Colonic mucosa (tissue), 4 donors: Measurements from ENCODE around the gene KCNN3. TPM values are rescaled to one million over a fixed set of nuclear protein-coding genes. Genes with fewer than 3 reads are reported as not detected.
"Not testable (repeated sequence)": the region's sequence is repeated elsewhere in the genome, so short reads cannot be mapped to it uniquely, and the experiment has no call there.

ENCODE experiments used
- DNase-seq: peaks from one replicate; pipeline ENCODE4 v3.0.0-alpha.2; 2020
- H3K27ac ChIP-seq: fragments of 200-600 bp; one replicate; pipeline ENCODE4 v1.8.0; 2021
- H3K27me3 ChIP-seq: fragments of 200-600 bp; one replicate; pipeline ENCODE4 v1.8.0; 2021
- H3K36me3 ChIP-seq: fragments of 200-600 bp; one replicate; pipeline ENCODE4 v1.8.0; 2021
- H3K4me1 ChIP-seq: fragments of 200-600 bp; one replicate; pipeline ENCODE4 v1.8.0; 2021; ENCODE audit warnings: mild to moderate bottlenecking
- H3K4me3 ChIP-seq: fragments of 200-600 bp; one replicate; pipeline ENCODE4 v1.8.0; 2021
- H3K9ac ChIP-seq, 2 donors: one replicate each; pipeline ENCODE4 v1.7.0; 2013; ENCODE audit warnings: control low read depth in 2 of 2, low read depth in 2 of 2, low read length in 2 of 2
- H3K9me3 ChIP-seq: fragments of 200-600 bp; one replicate; pipeline ENCODE4 v1.8.0; 2021
- intact Hi-C: fragments of 100-400 bp; cut with DNase I; formaldehyde crosslinking; loops from one replicate; pipeline ENCODE4 v1.14.1; 2022
- total RNA-seq, 2 donors: library from RNA; stranded (reverse); fragmentation: NEBNext Ultra II Directional in 1 of 2; extraction: Animal tissue kit (Norgen Biotek cat#: 25700) in 1 of 2; gene quantifications; one replicate each; pipeline ENCODE4 v1.2.1, GENCODE V29; 2021
- TF ChIP-seq, protein P1 (sequence below): fragments of 200-600 bp; IDR thresholded peaks from one replicate; pipeline ENCODE4 v1.8.0; 2022; ENCODE audit warnings: antibody characterized with exemption, mild to moderate bottlenecking
- donor health status: healthy.
- donor health status: DM: no; HTN: no; CAD: no.
- donor health status: DM: no; HTN: no; CAD: no.

The KCNN3 gene
- total RNA-seq, 2 donors from 2014 or later = 0.99 to 2.5 TPM

DNA sequence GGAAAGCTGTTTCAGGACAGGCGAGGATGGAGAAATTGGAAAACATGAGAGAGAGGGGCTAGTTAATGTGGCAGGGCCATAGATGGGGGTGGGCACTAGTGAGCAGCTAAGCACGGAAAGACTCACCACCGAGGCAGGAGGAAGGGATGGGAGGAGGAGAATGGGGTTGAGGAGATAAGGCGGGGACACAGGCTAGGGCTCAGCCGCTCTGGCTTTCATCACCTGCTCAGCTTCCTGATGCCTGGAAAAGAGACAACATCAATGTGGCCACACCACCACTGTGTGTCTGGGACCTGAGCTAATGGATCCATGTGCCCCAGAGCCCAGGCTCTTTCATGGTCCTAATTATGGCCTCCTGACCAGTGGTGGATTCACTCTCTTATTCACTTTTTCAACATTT lies 38.9 kb upstream of the KCNN3 start:
- DNase-seq = no peak
- no peaks in the 10 kb centered on the region for H3K4me1 ChIP-seq
- H3K9me3 ChIP-seq = no peaks in the 10 kb centered on the region
- TF ChIP-seq, protein P1, sequence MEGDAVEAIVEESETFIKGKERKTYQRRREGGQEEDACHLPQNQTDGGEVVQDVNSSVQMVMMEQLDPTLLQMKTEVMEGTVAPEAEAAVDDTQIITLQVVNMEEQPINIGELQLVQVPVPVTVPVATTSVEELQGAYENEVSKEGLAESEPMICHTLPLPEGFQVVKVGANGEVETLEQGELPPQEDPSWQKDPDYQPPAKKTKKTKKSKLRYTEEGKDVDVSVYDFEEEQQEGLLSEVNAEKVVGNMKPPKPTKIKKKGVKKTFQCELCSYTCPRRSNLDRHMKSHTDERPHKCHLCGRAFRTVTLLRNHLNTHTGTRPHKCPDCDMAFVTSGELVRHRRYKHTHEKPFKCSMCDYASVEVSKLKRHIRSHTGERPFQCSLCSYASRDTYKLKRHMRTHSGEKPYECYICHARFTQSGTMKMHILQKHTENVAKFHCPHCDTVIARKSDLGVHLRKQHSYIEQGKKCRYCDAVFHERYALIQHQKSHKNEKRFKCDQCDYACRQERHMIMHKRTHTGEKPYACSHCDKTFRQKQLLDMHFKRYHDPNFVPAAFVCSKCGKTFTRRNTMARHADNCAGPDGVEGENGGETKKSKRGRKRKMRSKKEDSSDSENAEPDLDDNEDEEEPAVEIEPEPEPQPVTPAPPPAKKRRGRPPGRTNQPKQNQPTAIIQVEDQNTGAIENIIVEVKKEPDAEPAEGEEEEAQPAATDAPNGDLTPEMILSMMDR = no peak
- H3K4me3 ChIP-seq = no peak overlapping the region
- H3K27ac ChIP-seq = no peak overlapping the region
- H3K9ac ChIP-seq = no peak overlapping the region
- intact Hi-C loops = loop anchor here (5.0 kb wide), 1 partner anchor 153 kb away; the partner anchor contains the start of gene EFNA4
- H3K36me3 ChIP-seq = no peaks in the 10 kb centered on the region
- no peaks in the 10 kb centered on the region for H3K27me3 ChIP-seq

DNA sequence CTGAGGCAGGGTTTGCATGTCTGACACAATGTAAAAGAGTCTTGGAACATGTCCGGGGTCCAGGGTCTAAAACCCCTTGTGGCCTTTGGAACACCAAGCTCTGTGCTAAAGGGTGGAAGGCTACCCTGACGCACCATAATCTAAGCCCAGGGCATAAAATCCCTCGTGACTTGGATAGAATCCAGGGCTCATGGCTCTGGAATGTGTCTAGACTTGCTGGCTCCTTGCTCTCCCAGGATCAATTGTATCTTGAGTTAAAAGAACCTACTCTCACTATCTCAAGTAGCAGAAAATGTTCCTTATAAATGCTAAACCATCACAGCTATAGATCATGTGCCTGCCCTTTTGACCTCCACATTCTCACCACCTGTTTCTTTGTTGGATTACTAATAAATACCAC lies 38.0 kb upstream of the KCNN3 start:
- not testable (repeated sequence) for H3K9me3 ChIP-seq, H3K4me1 ChIP-seq, H3K36me3 ChIP-seq, H3K27me3 ChIP-seq, H3K9ac ChIP-seq, DNase-seq, H3K4me3 ChIP-seq, H3K27ac ChIP-seq
- intact Hi-C loops = loop anchor here (5.0 kb wide), 1 partner anchor 154 kb away; the partner anchor contains the start of gene EFNA4

DNA sequence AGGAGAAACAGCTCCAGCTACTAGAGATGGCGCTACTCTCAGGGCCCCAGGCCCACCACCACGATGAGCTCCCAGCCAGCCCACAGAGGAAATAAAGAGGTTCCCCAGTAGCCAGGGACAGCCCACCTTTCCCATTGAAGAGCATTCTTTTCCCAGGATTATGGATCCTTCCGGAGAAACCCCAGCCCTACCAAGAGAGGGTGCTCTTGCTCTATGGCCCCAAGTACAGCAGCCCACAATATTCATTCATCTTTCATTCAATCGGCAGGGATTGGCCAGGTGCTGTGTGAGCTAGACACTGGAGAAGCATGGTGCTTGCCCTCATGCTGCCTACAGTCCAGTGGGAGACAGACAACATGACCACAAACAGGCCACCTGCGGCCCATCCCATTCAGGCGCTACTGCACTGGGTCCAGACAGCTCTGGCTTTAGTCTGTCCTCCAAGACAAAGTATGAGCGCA lies 36.6 kb upstream of the KCNN3 start:
- H3K4me3 ChIP-seq = no peak overlapping the region
- no peaks in the 10 kb centered on the region for H3K9me3 ChIP-seq
- peak; percentile 23 for DNase-seq
- H3K27ac ChIP-seq = no peak overlapping the region
- H3K4me1 ChIP-seq = no peaks in the 10 kb centered on the region
- H3K36me3 ChIP-seq = no peaks in the 10 kb centered on the region
- H3K27me3 ChIP-seq = no peaks in the 10 kb centered on the region
- intact Hi-C loops = loop anchor here (5.0 kb wide), 1 partner anchor 156 kb away; the partner anchor contains the start of gene EFNA4
- TF ChIP-seq, protein P1 = peak; percentile 52
- no peak overlapping the region for H3K9ac ChIP-seq

DNA sequence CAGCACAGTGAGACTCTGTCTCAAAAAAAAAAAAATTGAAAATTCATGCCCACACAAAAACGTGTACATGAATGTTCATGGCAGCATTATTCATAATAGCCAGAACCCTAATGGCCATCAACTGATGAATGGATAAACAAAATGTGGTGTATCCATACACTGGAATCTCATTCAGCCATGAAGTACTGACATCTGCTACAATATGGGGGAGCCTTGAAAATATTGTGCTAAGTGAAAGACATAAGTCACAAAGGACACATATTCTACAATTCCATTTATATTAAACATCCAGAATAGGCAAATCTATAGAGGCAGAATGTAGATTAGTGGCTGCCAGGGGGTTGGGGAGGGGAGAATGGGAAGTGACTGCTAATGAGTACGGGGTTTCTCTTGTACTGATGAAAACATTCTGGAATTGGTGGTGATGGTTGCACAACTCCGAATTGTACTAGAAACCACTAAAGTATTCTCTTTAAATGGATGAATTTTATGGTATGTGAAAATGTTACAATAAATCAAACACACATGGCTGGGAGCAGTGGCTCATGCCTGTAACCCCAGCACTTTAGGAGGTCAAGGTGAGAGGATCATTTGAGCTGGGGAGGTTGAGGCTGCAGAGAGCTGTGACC lies 33.0 kb upstream of the KCNN3 start:
- Histone ChIP-seq H3K9me3 (no peaks in the 10 kb centered on the region), H3K27me3 (no peaks in the 10 kb centered on the region), H3K4me3 (no peak overlapping the region), H3K9ac (no peak overlapping the region), H3K27ac (no peak overlapping the region), H3K36me3 (no peaks in the 10 kb centered on the region), H3K4me1 (no peaks in the 10 kb centered on the region)
- TF ChIP-seq, protein P1 = no peak
- DNase-seq = no peak
- intact Hi-C loops = no loop called here

DNA sequence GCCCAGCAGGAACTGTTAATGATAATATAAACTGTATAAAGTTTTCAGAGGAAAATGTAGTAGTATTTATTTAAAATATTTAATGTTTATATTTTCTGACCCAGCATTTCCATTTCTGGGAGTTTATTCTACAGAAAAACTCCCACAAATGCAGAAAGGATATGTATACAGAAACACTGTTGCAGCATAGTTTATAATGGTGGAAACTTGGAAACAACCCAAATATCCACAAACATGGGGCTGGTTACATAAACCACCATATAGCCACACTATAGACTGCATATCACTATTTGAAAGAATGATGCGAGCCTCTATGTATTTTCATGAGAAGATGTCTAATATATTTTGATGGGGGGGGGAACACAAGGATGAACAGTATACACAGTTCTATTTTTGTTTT lies 31.5 kb upstream of the KCNN3 start:
- intact Hi-C loops = no loop called here
- Histone ChIP-seq H3K9ac (no peak overlapping the region), H3K4me3 (no peak overlapping the region), H3K36me3 (no peaks in the 10 kb centered on the region), H3K9me3 (no peaks in the 10 kb centered on the region), H3K27me3 (no peaks in the 10 kb centered on the region), H3K27ac (no peak overlapping the region), H3K4me1 (no peaks in the 10 kb centered on the region)
- no peak for DNase-seq
- TF ChIP-seq, protein P1 = no peak

DNA sequence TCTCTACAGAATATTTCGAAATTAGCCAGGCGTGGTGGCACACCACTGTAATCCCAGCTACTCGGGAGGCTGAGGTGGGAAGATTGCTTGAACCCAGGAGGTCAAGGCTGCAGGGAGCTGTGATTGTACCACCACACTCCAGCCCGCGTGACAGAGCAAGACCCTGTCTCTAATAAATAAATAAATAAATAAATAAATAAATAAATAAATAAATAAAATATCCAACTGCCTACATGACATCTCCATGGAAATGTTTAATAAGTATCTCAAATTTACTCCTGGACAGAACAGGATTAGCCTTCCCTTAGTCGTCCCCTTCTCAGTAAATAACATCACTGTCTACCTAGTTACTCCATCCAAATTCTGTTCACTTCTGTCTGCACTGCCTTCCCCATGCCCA lies 29.0 kb upstream of the KCNN3 start:
- no peak overlapping the region for H3K4me3 ChIP-seq
- TF ChIP-seq, protein P1 = no peak
- H3K36me3 ChIP-seq = no peaks in the 10 kb centered on the region
- H3K9me3 ChIP-seq = no peaks in the 10 kb centered on the region
- DNase-seq = no peak
- no peaks in the 10 kb centered on the region for H3K4me1 ChIP-seq
- H3K27me3 ChIP-seq = no peaks in the 10 kb centered on the region
- intact Hi-C loops = no loop called here
- H3K27ac ChIP-seq = no peak overlapping the region
- H3K9ac ChIP-seq = no peak overlapping the region
